LNCaP clone FGC (cell line): ENCODE measurements around the gene RNASEH2B.

Experiments used
- DNase-seq: peaks from one replicate; pipeline ENCODE4 v3.0.0-alpha.2; 2011; ENCODE audit warnings: low read depth
- H3K4me3 ChIP-seq: 2 replicates; pipeline ENCODE4 v1.5.1; 2011; ENCODE audit warnings: mild to moderate bottlenecking, low read depth, low read length, control low read depth
- CTCF ChIP-seq: IDR thresholded peaks from 2 replicates; pipeline ENCODE4 v1.5.1; 2012; ENCODE audit warnings: mild to moderate bottlenecking; ENCODE audit not compliant: control insufficient read depth, insufficient read depth; ENCODE audit errors: extremely low read depth

The RNASEH2B gene

GRCh38 chr13:50905256-50905655, 4.3 kb upstream of the RNASEH2B start:
- no peak for DNase-seq
- H3K4me3 ChIP-seq = no peak overlapping the region
- TF ChIP-seq CTCF = no peak

- DNase-seq = no peak
- TF ChIP-seq CTCF = no peak
- H3K4me3 ChIP-seq = no peak overlapping the region
Measured at GRCh38 chr13:50907781-50908180, 1.8 kb upstream of the RNASEH2B start.

GRCh38 chr13:50908371-50908770, 1.2 kb upstream of the RNASEH2B start:
- no peak for TF ChIP-seq CTCF
- H3K4me3 ChIP-seq = no peak overlapping the region
- no peak for DNase-seq

- peak overlapping the region; percentile 60 for H3K4me3 ChIP-seq
- no peak for DNase-seq
- no peak for TF ChIP-seq CTCF
Measured at GRCh38 chr13:50910485-50910805, 854 bp downstream of the RNASEH2B start.

- no peak for DNase-seq
- TF ChIP-seq CTCF = no peak
- H3K4me3 ChIP-seq = peak overlapping the region; percentile 60; the same call in 1 of the 2 replicates
Measured at GRCh38 chr13:50911081-50911631, 1.6 kb downstream of the RNASEH2B start.

- no peak overlapping the region for H3K4me3 ChIP-seq
- DNase-seq = peak; percentile 50
- TF ChIP-seq CTCF = peak; percentile 79
Measured at GRCh38 chr13:50911937-50912795, 2.6 kb downstream of the RNASEH2B start.
